Esophagus (tissue), 2 donors: ENCODE data around the gene CDH13. TPM values are rescaled to one million over a fixed set of nuclear protein-coding genes. Genes with fewer than 3 reads are reported as not detected.

Experiments
- H3K27ac ChIP-seq, 2 donors: one replicate each; pipeline ENCODE4 v1.5.1; 2013; ENCODE audit warnings: low read depth in 2 of 2, mild to moderate bottlenecking in 2 of 2, inconsistent platforms in 1 of 2, low read length in 1 of 2, moderate library complexity in 1 of 2
- H3K27me3 ChIP-seq, 2 donors: one replicate each; pipeline ENCODE4 v1.6.1; 2013; ENCODE audit warnings: low read length in 2 of 2, control low read depth in 1 of 2, mild to moderate bottlenecking in 1 of 2; ENCODE audit not compliant: insufficient read depth in 2 of 2, control insufficient read depth in 1 of 2
- H3K36me3 ChIP-seq, 2 donors: one replicate each; pipeline ENCODE4 v1.6.1; 2013; ENCODE audit warnings: low read length in 1 of 2; ENCODE audit not compliant: control insufficient read depth in 2 of 2, insufficient read depth in 2 of 2
- H3K4me1 ChIP-seq, 2 donors: one replicate each; pipeline ENCODE4 v1.6.1; 2013; ENCODE audit warnings: low read length in 1 of 2; ENCODE audit not compliant: control insufficient read depth in 2 of 2, insufficient read depth in 2 of 2
- H3K4me3 ChIP-seq, 2 donors: one replicate each; pipeline ENCODE4 v1.5.1; 2013; ENCODE audit warnings: low read length in 2 of 2, mild to moderate bottlenecking in 2 of 2, low read depth in 1 of 2, moderate library complexity in 1 of 2
- H3K9me3 ChIP-seq, 2 donors: one replicate each; pipeline ENCODE4 v1.6.1; 2013; ENCODE audit warnings: mild to moderate bottlenecking in 2 of 2, low read depth in 1 of 2, low read length in 1 of 2, moderate library complexity in 1 of 2; ENCODE audit not compliant: control insufficient read depth in 2 of 2, insufficient read depth in 1 of 2
- WGBS, 2 donors: extraction: QIAGEN DNeasy Blood & Tissue Kit; methylation state at CpG; one replicate each; pipeline ENCODE4 v1.1.7; 2013; 5-methylcytosine and 5-hydroxymethylcytosine counted together
- polyA plus RNA-seq, 2 donors: library from polyadenylated mRNA; stranded (reverse); fragments of 200-250 nt; gene quantifications; one replicate each; pipeline ENCODE4 v1.2.3, GENCODE V29; 2013
- donor health status: healthy with polysubstance abuse.
- donor health status: Bipolar disorder and iron deficiency.

CDH13 gene
- polyA plus RNA-seq, 2 donors = 1.3 to 4.3 TPM

GRCh38 chr16:83318390-83318789, 691.6 kb downstream of the CDH13 start:
- Histone ChIP-seq H3K4me3 (no peak overlapping the region), H3K4me1 (no peaks in the 10 kb centered on the region), H3K27ac (no peak overlapping the region), H3K9me3 (no peaks in the 10 kb centered on the region), H3K36me3 (no peaks in the 10 kb centered on the region), H3K27me3 (no peaks in the 10 kb centered on the region)
- WGBS, 2 donors = 77 to 90% methylated on average over 7 of the region's 7 CpGs

- H3K9me3 ChIP-seq = no peaks in the 10 kb centered on the region
- no peak overlapping the region for H3K27ac ChIP-seq
- WGBS, 2 donors = 82 to 88% methylated on average over 3 of the region's 3 CpGs
- H3K4me1 ChIP-seq = no peaks in the 10 kb centered on the region
- no peaks in the 10 kb centered on the region for H3K27me3 ChIP-seq
- H3K4me3 ChIP-seq = no peak overlapping the region
- no peaks in the 10 kb centered on the region for H3K36me3 ChIP-seq
Observed at GRCh38 chr16:83328936-83329335, 702.2 kb downstream of the CDH13 start.

- no peaks in the 10 kb centered on the region for H3K9me3 ChIP-seq
- H3K27ac ChIP-seq = no peak overlapping the region
- no peaks in the 10 kb centered on the region for H3K27me3 ChIP-seq
- no peak overlapping the region for H3K4me3 ChIP-seq
- no peaks in the 10 kb centered on the region for H3K4me1 ChIP-seq
- WGBS, 2 donors = 76 to 80% methylated on average over 7 of the region's 7 CpGs
- no peaks in the 10 kb centered on the region for H3K36me3 ChIP-seq
Observed at GRCh38 chr16:83329441-83329840, 702.7 kb downstream of the CDH13 start.

- Histone ChIP-seq H3K27me3 (no peaks in the 10 kb centered on the region), H3K36me3 (no peaks in the 10 kb centered on the region), H3K9me3 (no peaks in the 10 kb centered on the region), H3K27ac (no peak overlapping the region), H3K4me1 (no peaks in the 10 kb centered on the region), H3K4me3 (no peak overlapping the region)
- WGBS, 2 donors = 68 to 72% methylated on average over 2 of the region's 2 CpGs
Observed at GRCh38 chr16:83330251-83330650, 703.5 kb downstream of the CDH13 start.

- H3K4me1 ChIP-seq = no peaks in the 10 kb centered on the region
- no peak overlapping the region for H3K4me3 ChIP-seq
- 70 to 73% methylated on average over 2 of the region's 2 CpGs for whole genome bisulfite sequencing, 2 donors
- H3K36me3 ChIP-seq = no peaks in the 10 kb centered on the region
- no peak overlapping the region for H3K27ac ChIP-seq
- no peaks in the 10 kb centered on the region for H3K27me3 ChIP-seq
- no peaks in the 10 kb centered on the region for H3K9me3 ChIP-seq
Observed at GRCh38 chr16:83335076-83335475, 708.3 kb downstream of the CDH13 start.

- 76 to 82% methylated on average over 3 of the region's 3 CpGs for WGBS, 2 donors
- H3K27ac ChIP-seq = no peak overlapping the region
- no peaks in the 10 kb centered on the region for H3K4me1 ChIP-seq
- no peaks in the 10 kb centered on the region for H3K9me3 ChIP-seq
- H3K27me3 ChIP-seq = no peaks in the 10 kb centered on the region
- H3K36me3 ChIP-seq = no peaks in the 10 kb centered on the region
- no peak overlapping the region for H3K4me3 ChIP-seq
Observed at GRCh38 chr16:83336603-83337002, 709.8 kb downstream of the CDH13 start.

- Histone ChIP-seq H3K9me3 (no peaks in the 10 kb centered on the region), H3K4me3 (no peak overlapping the region), H3K36me3 (no peaks in the 10 kb centered on the region), H3K27ac (no peak overlapping the region), H3K4me1 (no peaks in the 10 kb centered on the region), H3K27me3 (no peaks in the 10 kb centered on the region)
- WGBS, 2 donors = 76 to 89% methylated on average over 3 of the region's 3 CpGs
Observed at GRCh38 chr16:83338138-83338537, 711.4 kb downstream of the CDH13 start.

- Histone ChIP-seq H3K36me3 (no peaks in the 10 kb centered on the region), H3K4me3 (no peak overlapping the region), H3K27ac (no peak overlapping the region), H3K27me3 (no peaks in the 10 kb centered on the region), H3K9me3 (no peaks in the 10 kb centered on the region), H3K4me1 (no peaks in the 10 kb centered on the region)
- 63 to 73% methylated on average over 2 of the region's 2 CpGs for WGBS, 2 donors
Observed at GRCh38 chr16:83338941-83339340, 712.2 kb downstream of the CDH13 start.

GRCh38 chr16:83343935-83344366, 717.2 kb downstream of the CDH13 start:
- no peak overlapping the region for H3K4me3 ChIP-seq

GRCh38 chr16:83345846-83346640, 719.3 kb downstream of the CDH13 start:
- no peaks in the 10 kb centered on the region for H3K4me1 ChIP-seq
- 72 to 79% methylated on average over 14 of the region's 14 CpGs for whole genome bisulfite sequencing, 2 donors
- no peak overlapping the region for H3K4me3 ChIP-seq
- no peak overlapping the region for H3K27ac ChIP-seq
- no peaks in the 10 kb centered on the region for H3K9me3 ChIP-seq
- no peaks in the 10 kb centered on the region for H3K36me3 ChIP-seq
- H3K27me3 ChIP-seq = no peaks in the 10 kb centered on the region

More at GRCh38 chr16:83343935-83344366, 717.2 kb downstream of the CDH13 start:
- H3K27me3 ChIP-seq = no peaks in the 10 kb centered on the region
- no peaks in the 10 kb centered on the region for H3K4me1 ChIP-seq
- 75 to 84% methylated on average over 8 of the region's 8 CpGs for WGBS, 2 donors
- no peak overlapping the region for H3K27ac ChIP-seq
- no peaks in the 10 kb centered on the region for H3K9me3 ChIP-seq
- no peaks in the 10 kb centered on the region for H3K36me3 ChIP-seq
